GM19239 (cell line): Measurements from ENCODE around the gene KANK2.
"Not testable (repeated sequence)": the region's sequence is repeated elsewhere in the genome, so short reads cannot be mapped to it uniquely, and the experiment has no call there.

Experiments
- DNase-seq: peaks from one replicate; pipeline ENCODE4 v3.0.0; 2011; ENCODE audit warnings: low spot score; ENCODE audit not compliant: insufficient read length
- FAIRE-seq: peaks from 2 replicates; lab custom pipeline; 2011; peaks lifted over from hg19 to GRCh38; lab: Jason Lieb, UNC

KANK2 gene

GRCh38 chr19:11177592-11177991 is 19.8 kb downstream of the KANK2 start:
- no peak for FAIRE-seq
- no peak for DNase-seq

- DNase-seq (no peak), FAIRE-seq (no peak)
These were observed 20.7 kb downstream of the KANK2 start for GRCh38 chr19:11176466-11177193.

GRCh38 chr19:11175920-11176319 is 21.4 kb downstream of the KANK2 start:
- no peak for FAIRE-seq

GRCh38 chr19:11174336-11174735 is 23.0 kb downstream of the KANK2 start:
- no peak for FAIRE-seq

More at GRCh38 chr19:11175920-11176319, 21.4 kb downstream of the KANK2 start:
- DNase-seq = no peak

GRCh38 chr19:11173516-11174155 is 23.7 kb downstream of the KANK2 start:
- FAIRE-seq = no peak
- no peak for DNase-seq

More at GRCh38 chr19:11174336-11174735, 23.0 kb downstream of the KANK2 start:
- DNase-seq = no peak

GRCh38 chr19:11172576-11172975 is 24.8 kb downstream of the KANK2 start:
- no peak for FAIRE-seq
- DNase-seq = no peak

GRCh38 chr19:11171144-11171543 is 26.2 kb downstream of the KANK2 start:
- FAIRE-seq (no peak), DNase-seq (no peak)

GRCh38 chr19:11169896-11170678 is 27.3 kb downstream of the KANK2 start:
- FAIRE-seq (no peak), DNase-seq (no peak)

GRCh38 chr19:11168568-11168967 is 28.8 kb downstream of the KANK2 start:
- no peak for DNase-seq
- no peak for FAIRE-seq

GRCh38 chr19:11166281-11167142 is 30.8 kb downstream of the KANK2 start:
- no peak for DNase-seq
- no peak for FAIRE-seq

GRCh38 chr19:11165486-11166030 is 31.8 kb downstream of the KANK2 start:
- FAIRE-seq = no peak

GRCh38 chr19:11164879-11165406 is 32.4 kb downstream of the KANK2 start:
- FAIRE-seq = no peak

More at GRCh38 chr19:11165486-11166030, 31.8 kb downstream of the KANK2 start:
- no peak for DNase-seq

GRCh38 chr19:11164296-11164695 is 33.0 kb downstream of the KANK2 start:
- no peak for FAIRE-seq
- DNase-seq = no peak

More at GRCh38 chr19:11164879-11165406, 32.4 kb downstream of the KANK2 start:
- no peak for DNase-seq

- not testable (repeated sequence) for FAIRE-seq, DNase-seq
These were observed 36.9 kb downstream of the KANK2 start for GRCh38 chr19:11160440-11160768.

GRCh38 chr19:11159598-11160439 is 37.5 kb downstream of the KANK2 start:
- no peak for FAIRE-seq

GRCh38 chr19:11155373-11156120 is 41.8 kb downstream of the KANK2 start, which contains the start of gene SPC24:
TSS of gene SPC24 (minus strand) at chr19:11155782. CDS start at chr19:11155776, 6 bp downstream.
- FAIRE-seq = peak; percentile 99

More at GRCh38 chr19:11159598-11160439, 37.5 kb downstream of the KANK2 start:
- DNase-seq = no peak

GRCh38 chr19:11154683-11155047 is 42.7 kb downstream of the KANK2 start:
- DNase-seq (no peak), FAIRE-seq (no peak)

More at GRCh38 chr19:11155373-11156120, 41.8 kb downstream of the KANK2 start, which contains the start of gene SPC24:
- DNase-seq = peak; percentile 99
